HG03066 (cell line): Measurements from ENCODE around the gene ZNF189.
"Not testable (repeated sequence)": the region's sequence is repeated elsewhere in the genome, so short reads cannot be mapped to it uniquely, and the experiment has no call there.

ENCODE experiments used
- ATAC-seq: cut with Tn5 transposase; IDR thresholded peaks from one replicate; pipeline ENCODE4 v1.9.1; 2021; ENCODE audit warnings: low read depth; ENCODE audit not compliant: unreplicated experiment

The ZNF189 gene

DNA sequence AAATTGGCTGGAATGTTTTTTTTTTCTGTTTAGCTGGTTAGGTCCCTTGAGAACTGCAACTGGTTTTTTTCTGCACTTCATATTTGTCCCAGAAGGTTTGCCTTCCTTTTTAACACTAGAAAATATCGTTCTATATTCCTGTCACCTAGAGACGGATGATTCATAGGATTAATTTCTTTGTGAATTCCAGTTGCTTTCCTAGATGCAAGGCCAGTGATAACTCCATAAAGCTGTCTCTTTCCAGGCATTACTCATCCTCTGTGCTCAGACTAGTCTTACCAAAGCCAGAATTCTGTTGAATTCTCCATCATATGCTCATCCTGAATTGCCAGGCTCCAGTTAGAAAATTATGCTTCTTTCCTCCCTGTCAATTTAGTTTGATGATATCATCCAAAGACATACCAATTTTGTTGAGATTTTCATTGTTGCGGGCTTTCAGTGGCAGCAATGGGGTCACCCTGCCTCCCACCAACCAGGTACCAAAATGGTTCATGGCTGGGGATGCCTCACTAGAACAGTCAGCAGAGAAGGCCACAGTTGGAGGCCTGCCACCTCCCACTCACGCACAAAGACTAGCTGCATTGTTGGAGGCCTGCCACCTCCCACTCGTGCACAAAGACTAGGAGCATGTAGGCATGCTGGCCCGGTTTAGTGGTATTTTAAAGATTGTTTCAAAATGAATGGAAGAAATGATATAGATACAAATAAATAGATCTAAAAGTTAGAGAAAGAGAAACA lies 22.4 kb upstream of the ZNF189 start:
- no peak for ATAC-seq

DNA sequence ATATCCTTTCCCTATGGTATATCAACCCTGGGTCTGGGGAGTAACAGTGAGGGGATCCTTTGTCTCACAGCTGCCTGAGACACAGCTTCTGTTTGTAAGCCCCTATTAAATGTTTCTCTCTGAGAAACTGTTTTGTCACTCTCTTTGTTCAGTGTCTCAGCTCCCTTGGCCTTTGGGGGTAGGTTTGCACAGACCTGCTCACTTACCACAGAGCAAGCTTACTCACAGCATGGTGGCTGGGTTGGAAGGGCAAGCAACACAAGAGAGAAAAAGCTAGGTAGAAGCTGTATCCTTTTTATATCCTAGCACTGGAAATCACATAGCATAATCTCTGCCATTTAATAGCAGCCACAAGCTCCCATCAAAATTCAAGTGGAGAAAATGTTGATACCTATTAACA lies 18.4 kb upstream of the ZNF189 start:
- no peak for ATAC-seq

DNA sequence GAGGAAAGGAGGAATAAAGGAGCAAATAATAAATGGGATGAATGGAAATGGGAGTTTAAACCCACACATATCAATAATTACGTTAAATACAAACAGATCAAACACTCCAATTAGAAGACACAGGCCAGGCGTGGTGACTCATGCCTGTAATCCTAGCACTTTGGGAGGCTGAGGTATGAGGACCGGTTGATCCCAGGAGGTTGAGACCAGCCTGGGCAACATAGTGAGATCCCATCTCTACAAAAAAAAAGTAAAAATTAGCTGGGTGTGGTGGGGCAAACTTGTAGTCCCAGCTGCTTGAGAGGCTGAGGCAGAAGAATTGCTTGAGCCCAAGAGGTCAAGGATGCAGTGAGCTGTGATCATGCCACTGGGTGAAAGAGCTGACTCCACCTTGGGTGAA lies 17.5 kb upstream of the ZNF189 start:
- no peak for ATAC-seq

DNA sequence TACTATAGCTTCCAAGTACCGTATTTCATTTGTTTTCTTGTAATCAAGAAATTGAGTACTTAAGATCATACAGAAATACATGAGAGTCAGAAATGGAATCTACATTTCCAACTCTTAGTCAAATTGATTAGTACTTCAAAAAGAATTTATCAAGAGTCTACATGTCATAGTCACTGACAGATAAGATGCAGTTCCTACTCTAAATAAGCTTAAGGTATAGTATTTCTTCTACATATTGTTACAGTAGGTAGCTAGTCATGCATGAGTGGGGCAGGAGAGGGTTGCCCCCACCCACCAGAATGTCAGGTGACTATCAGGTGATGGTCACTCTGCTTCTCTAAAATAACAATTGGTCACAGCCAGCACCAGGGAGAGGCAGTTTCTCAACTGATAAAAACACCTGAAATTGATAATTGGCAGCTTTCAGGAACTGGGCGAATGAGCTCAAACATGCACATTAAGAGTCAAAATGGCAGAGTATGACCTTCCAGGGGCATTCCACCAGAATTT lies 16.8 kb upstream of the ZNF189 start:
- ATAC-seq: no peak

DNA sequence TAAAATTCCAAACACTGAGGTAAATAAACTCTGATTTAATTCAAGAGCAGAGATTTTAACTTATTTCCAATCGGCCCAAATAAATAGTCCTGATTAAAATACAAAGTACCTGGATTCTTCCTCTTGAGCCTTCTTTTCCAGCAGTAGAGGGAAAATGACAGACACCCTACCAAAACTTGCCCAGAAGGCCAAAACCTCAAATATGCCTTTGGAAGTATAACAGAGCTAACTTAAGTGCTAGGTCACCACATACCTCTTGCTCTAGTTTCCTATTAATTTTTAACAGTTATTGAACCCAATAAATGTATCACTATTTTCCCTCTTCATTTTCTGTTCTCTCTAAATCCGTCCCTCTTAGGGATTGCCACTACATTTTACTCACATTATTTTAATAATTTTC lies 15.3 kb upstream of the ZNF189 start:
- no peak for ATAC-seq

DNA sequence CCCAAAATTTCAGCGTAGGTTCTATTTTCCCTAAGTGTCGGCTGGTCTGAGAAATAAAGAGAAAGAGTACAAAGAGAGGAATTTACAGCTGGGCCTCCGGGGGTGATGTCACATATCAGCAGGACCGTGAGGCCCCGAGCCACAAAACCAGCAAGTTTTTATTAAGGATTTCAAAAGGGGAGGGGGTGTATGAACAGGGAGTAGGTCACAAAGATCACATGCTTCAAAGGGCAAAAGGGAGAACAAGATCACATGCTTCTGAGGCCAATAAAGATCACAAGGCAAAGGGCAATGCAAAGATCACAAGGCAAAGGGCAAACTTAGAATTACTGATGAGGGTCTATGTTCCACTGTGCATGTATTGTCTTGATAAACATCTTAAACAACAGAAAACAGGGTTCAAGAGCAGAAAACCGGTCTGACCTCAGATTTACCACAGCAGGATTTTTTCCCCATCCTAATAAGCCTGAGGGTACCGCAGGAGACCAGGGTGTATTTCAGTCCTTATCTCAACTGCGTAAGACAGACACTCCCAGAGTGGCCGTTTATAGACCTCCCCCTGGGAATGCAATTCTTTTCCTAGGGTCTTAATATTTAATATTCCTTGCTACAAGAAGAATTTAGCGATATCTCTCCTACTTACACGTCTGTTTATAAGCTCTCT lies 13.6 kb upstream of the ZNF189 start, which contains the start of gene BAAT:
Gene BAAT, minus strand, starts transcription at position 134 of the 664 bp plus-strand sequence. CDS start 13,602 bp downstream, outside the sequence.
- ATAC-seq: not testable (repeated sequence)

DNA sequence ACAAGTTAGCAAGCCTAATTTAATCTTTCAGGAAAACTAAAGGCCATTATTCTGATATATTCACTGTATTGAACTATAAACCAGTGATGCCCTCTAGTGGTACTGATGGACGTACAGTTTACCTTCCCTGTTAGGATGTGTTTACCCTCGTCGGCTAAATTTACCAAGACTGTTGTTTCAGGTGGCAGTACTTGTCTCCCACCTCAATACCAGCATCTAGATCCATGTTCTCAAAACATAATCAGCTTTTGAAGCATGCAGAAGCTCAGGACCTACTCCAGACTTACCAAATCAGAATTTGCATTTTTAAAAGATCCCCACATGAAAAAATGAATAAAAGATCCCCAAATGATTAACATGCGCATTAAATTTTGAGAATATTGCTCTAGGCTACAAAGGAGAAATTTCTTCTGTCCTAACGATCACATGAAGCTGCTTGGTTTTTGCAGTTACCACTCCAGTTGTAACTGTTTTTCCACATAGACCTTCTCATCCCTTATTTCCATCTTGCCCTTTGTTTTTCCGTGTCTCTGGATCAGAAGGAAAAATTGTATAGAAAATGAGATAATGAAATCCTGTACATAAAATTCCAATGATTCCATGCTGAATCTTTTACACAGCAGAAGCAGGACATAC lies 10.7 kb upstream of the ZNF189 start:
- peak; percentile 63 for ATAC-seq

DNA sequence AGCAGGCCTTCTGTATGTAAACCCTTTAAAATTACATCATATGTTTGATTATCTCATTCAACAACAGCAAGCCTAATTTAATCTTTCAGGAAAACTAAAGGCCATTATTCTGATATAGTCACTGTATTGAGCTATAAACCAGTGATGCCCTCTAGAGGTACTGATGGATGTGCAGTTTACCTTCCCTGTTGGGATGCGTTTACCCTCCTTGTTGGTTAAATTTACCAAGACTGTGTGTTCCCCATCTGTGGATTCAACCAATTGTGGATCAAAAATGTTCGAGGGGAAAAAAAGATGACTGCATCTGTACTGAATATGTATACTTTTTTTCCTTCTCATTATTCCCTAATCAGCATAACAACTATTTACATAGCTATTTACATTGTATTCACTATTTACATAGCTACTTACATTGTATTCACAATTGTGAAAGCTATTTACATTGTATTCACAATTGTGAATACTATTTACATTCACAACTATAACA lies 10.1 kb upstream of the ZNF189 start:
- no peak for ATAC-seq

DNA sequence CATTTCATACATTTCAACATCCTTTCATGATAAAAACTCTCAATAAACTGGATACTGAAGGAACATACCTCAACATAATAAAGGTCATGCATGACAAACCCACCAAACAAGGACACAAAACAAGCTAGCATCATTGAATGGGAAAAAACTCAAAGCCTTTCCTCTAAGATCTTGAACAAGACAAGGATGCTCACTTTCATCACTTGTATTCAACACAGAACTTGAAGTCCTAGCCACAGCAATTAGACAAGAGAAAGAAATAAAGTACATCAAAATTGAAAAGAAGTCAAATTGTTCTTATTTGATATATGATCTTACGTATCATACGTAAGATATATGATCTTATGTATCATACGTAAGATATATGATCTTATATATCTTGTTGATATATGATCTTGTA lies 5.5 kb upstream of the ZNF189 start:
- no peak for ATAC-seq

DNA sequence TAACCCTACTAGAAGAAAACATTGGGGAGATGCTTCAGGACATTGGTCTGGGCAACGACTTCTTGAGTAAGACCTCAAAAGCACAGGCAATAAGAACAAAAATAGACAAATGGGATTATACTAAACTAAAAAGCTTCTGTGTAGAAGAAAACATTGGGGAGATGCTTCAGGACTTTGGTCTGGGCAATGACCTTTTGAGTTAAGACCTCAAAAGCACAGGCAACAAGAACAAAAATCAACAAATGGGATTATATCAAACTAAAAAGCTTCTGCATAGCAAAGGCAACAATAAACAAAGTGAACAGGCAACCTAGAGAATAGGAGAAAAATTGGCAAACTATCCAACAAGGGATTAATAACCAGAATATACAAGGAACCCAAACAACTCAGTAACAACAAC lies 4.0 kb upstream of the ZNF189 start:
- no peak for ATAC-seq

DNA sequence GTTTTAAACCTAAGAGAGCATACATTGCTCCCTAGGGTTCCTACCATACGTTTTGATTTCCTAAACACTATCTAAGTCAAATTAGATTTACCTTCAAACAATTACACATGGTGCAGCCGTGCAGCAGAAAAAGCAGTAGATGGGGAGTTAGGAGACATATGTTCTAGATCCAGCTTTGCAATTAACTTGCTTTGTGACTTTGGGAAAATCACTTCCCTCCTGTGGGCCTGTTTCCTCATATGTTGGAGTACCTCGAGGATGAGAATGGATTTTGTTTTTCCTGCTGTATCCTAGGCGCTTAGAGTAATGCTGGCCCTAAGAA lies 944 bp upstream of the ZNF189 start:
- ATAC-seq: no peak

DNA sequence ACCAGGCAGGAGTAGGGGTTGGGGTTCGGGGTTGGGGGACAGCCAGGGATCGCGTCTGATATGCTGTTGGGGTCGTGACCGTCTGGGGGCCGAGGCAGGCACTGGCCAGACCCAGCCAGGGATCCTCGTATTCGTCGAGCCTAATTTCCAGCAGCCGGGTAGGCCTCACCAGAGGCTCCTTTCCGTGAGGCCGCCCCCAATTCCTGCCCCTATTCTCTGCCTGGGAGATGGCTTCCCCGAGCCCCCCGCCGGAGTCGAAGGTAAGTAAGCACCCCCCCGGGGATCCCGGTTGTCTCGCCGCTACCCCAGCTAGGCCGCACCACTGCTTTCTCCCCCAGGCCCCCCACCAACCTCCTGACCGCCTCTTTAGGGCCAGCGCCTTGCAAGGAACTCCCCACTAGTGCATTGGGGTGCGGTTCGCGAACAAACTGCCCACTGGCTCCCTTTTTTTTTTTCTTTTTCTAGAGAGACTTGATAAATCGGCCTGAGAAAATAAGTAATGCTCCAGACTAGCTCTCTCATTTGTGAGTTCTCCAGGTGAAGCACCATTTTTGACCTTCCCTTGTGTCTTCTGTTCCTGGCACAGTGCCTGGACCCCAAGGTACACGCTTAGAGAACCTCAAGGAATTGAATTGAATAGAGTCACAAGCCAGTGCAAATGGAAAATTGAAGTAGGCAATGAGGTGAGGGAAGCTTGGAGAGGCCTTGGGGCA lies 435 bp downstream of the ZNF189 start:
- ATAC-seq: peak; percentile 2

DNA sequence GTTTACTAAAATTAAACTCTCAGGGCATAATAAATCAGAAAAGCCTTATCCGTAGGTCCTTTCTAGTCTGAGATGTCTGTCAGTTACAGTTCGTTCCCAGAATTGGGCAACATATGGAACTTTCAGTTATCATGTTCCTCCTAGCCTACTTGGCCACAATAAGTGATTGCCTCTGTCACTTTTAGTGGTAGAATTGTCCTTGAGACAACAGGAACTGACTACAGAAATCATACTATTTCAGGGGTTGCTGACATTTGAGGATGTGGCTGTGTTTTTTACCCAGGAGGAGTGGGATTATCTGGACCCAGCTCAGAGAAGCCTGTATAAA lies 956 bp downstream of the ZNF189 start:
- ATAC-seq: no peak

DNA sequence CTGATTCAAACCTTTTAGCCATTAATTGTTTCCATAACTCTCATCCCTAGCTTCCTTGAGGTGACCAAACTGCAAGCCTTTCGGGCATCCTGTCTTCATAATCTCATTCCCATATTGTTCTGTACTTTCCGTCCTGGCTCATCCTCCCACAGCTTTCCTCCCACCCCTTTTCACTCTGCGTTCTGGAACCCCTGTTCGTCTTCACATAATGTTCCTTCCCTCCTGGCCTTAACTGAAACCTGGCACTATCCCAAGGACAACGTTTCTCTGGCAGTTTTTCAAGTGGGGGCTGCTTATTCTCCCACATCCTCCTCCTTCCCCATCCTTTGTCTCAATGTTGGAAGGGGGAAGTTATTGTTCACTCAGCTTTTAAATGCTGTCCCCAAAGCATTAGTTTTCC lies 1.5 kb downstream of the ZNF189 start:
- ATAC-seq: no peak

DNA sequence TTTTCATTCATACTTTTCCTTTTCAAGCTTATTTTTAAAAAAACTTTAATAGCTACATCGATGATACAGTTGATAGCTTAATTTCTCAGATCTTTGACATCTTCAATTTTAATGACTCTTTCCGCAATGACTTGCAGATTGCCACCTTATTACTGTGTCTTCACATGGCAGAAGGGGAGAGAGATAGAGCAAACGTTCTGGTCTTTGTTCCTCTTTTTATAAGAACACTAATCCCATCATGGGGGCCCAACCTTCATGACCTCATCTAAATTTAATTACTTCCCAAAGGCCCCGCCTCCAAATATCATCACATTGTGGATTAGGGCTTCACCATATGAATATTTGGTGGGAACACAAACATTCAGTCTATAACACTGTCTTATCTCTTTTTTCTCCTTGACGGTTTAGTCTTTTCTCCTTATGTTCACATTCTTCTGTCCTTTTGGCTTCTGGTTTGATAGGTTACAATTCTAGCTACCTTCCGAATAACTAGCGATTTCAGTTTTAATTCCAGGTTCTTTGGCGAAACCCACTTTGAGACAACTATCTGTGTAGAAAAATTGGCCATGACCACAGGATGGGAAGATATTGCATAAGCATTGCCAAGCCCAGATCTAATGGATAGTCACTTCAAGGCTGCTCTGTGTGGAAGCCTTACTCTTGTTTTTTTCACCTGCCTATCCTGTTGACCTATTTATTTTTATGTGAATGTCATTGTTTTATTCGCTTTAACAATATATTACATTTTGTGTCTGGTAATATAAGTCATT lies 5.0 kb downstream of the ZNF189 start:
- ATAC-seq: no peak

DNA sequence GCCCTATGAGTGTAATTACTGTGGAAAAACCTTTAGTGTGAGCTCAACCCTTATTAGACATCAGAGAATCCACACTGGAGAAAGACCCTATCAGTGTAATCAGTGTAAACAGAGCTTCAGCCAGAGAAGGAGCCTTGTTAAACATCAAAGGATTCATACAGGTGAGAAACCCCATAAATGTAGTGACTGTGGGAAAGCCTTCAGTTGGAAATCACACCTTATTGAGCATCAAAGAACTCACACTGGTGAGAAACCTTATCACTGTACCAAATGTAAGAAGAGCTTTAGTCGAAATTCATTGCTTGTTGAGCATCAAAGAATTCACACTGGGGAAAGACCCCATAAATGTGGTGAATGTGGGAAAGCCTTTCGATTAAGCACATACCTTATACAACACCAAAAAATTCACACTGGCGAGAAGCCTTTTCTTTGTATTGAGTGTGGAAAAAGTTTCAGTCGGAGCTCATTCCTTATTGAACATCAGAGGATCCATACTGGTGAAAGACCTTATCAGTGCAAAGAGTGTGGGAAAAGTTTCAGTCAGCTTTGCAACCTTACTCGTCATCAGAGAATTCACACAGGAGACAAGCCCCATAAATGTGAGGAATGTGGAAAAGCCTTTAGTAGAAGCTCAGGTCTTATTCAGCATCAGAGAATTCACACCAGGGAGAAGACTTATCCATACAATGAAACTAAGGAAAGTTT lies 9.9 kb downstream of the ZNF189 start:
- ATAC-seq: no peak

DNA sequence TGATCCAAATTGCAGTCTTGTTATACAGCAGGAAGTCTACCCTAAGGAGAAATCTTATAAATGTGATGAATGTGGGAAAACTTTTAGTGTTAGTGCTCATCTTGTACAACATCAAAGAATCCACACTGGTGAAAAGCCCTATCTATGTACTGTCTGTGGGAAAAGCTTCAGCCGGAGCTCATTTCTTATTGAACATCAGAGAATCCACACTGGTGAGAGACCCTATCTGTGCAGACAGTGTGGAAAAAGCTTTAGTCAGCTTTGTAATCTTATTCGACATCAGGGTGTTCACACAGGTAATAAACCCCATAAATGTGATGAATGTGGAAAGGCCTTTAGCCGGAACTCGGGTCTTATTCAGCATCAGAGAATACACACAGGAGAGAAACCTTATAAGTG lies 10.4 kb downstream of the ZNF189 start:
- ATAC-seq: no peak

DNA sequence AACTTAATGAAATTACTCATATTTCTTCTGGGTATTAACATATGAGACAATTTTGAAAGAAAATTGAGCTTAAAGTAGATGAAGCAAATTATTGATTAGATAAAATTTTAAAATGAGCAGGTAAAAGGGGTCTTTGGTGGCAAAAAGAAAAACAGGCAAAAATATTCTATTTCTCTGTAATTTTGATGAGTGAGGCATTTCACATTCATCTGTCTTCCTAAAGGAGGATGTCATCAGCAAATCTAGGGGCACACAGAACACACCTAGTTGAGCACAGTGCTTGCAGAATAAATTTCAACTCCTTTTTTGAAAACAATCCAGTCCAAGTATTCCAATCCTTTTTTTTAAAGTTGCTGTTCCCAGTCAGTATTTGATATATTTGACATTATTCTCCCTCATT lies 16.2 kb downstream of the ZNF189 start:
- ATAC-seq: no peak

DNA sequence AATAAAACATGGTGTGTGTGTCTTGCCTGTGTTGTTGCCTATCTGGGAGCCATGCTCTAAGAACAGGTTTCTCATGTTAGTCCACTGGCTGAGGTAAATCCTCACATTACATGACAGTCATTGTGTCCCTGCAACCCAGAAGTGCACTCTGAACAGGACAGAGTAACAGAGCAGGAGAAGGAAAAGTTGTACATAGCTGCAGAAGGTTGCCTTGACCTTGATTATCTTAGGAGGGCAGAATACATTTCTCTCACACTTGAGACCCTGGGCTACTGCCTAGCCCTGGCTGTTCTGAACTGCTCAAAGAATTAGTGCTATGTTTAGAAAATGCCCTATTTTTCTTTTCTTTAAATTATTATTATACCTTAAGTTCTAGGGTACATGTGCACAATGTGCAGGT lies 16.9 kb downstream of the ZNF189 start:
- no peak for ATAC-seq

DNA sequence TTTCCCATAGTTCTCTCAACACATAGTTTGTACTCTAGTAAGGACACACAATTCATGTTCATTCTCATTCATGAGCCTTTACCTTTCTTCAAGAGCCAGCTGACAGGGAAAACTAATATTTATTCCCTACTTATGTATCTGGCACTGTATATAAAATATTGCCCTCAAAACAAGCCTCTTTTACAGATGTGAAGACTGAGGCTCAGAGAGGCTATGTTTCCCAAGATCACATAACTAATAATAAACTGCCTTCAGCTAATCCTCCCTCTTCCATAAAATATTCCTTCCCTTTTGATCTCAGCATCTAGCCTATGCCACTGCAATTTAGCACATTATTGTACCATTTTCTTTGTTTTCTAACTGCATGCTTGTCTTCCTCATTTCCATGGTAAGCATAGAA lies 18.7 kb downstream of the ZNF189 start:
- no peak for ATAC-seq
